Stimulated activated CD8-positive, alpha-beta memory T cell treated with anti-CD3 and anti-CD28 coated beads, Interleukin-12 subunit alpha, Interleukin-12 subunit beta, amount 100 ng/mL, for 24 hours (primary cell): ENCODE data around the gene LTA.
"Not testable (repeated sequence)": the region's sequence is repeated elsewhere in the genome, so short reads cannot be mapped to it uniquely, and the experiment has no call there.

Source experiments
- DNase-seq: peaks from one replicate; pipeline ENCODE4 v3.0.0-alpha.2; 2020; ENCODE audit errors: extremely low read depth

The LTA gene

DNA sequence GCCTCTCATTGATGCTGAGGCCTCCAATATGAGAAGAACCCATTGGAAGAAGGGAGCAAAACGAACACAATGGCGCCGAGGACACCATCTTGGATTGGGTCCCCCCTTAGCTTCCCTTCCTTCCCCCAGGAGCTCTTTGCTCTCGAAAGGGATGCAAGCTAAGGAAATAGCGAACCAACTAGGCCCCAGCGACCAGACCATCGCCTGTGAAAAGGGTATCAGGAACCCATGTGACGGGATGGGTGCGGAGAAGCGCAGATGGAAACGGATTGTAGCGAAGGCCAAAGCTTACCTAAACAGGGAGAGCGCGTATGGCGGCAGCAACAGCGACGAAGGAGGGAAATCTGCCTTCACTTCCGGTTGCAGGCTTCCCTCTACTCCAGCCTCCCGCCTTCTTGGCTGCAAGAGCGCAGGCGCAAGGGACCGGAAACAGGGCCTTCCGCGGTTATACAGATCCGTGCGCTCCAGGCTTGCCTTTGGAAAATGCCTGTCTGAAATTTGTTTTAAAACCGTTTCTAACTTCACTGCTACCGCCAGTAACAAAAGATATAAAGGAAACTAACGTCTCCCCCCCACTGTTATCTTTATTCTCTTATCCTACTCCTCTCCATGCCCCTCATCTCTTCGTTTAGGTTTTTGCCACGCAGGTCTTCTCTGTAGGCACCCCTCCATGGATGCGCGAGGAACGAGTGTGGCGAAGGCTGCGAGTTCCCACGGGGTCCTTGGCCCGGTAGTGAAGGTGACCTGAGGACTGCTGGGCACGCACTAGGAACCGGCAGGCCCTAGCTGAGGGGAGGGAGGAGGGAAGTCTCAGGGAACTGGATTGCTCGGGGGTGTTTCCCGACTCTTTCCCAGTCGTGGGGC lies 30.2 kb upstream of the LTA start, which contains the start of gene DDX39B:
DDX39B (minus strand) TSS at position 346 of the 864 bp plus-strand sequence. CDS start 1,471 bp downstream, outside the sequence.
- DNase-seq = peak; percentile 84

DNA sequence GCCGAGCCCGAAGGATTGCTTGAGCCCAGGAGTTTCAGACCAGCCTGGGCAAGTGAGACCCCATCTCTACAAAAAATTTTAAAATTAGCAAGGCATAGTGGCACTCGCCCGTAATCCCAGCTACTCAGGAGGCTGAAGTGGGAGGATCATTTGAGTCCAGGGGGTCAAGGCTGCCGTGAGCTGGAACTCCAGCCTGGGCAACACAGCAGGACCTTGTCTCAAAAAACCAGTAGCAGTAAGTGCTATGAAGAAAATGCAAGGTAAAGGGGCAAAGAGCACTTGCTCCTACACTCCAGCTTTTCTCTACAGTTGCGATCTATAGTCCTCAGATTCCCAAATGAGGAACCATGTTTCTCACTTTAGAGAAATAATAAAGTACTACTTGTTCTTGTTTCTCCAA lies 28.4 kb upstream of the LTA start:
- no peak for DNase-seq

DNA sequence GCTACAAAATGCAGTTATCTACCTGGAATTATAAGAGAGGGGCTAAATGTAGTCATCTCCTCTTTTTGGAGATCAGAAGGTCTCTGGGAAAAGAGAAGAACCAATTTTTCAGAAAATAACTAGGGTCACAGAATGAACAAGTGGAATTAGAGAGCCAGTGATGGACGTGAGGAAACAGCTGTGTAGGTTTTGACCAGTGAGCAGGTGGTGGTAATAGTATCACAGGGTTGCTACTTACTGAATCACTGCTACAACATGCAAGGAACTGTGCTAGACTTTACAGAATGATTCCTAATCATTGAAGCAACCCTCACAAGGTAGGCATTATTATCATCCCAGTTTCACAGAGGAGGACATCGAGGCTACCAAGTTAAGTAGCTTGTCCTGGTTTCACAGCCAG lies 27.4 kb upstream of the LTA start:
- no peak for DNase-seq

DNA sequence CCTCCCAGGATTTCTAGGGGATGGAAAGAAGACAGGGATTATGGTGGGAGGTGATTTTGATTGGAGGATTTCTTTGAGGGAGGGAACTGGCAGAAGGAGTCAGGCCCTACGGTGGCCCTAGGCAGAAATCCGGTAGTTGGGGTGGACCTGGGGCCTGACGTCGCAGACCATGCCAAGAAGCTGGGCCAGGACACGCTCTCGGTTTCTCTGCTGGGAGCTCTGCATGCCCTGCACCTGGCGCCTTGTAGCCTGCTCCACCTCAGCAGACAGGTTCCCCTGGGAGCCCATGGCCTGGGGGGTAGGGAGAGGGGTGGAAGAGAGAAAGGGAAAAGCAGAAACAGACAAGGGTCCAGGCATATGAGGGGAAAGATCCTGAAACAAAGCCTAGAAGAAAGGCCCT lies 26.8 kb upstream of the LTA start:
- DNase-seq = no peak

DNA sequence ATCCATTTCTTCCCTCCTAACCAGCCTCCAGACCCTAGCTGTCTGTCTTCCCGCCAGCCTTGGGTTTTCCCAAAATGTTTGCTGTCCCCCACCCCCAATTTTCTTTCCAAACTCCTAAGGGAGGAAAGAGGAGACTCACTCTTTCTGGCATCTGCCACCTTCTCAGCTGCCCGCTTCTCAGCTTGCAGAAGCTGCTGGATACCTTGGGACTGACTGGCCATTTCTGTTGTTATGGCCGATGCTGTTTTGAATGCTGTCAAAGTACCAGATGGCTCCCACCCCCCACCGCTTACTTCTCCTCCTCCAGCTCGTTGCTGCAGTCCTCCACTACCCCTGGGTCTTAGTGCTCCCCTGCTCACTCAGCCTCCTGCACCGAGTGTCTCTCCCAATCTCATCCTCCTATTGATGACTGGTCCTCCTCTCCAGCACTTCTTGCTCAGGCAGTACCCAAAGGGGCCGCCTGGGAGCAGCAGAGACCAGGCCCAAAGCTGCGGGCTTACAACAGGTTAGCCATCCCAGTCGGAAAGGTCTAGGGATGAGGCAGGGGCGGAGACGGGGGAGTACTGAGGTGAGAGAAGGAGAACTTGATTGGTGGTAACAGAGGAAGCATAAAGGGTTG lies 25.6 kb upstream of the LTA start, which contains the start of gene ATP6V1G2:
ATP6V1G2 (minus strand) TSS at position 270 of the 619 bp plus-strand sequence; CDS start at position 221, 49 bp downstream.
- peak; percentile 65 for DNase-seq

DNA sequence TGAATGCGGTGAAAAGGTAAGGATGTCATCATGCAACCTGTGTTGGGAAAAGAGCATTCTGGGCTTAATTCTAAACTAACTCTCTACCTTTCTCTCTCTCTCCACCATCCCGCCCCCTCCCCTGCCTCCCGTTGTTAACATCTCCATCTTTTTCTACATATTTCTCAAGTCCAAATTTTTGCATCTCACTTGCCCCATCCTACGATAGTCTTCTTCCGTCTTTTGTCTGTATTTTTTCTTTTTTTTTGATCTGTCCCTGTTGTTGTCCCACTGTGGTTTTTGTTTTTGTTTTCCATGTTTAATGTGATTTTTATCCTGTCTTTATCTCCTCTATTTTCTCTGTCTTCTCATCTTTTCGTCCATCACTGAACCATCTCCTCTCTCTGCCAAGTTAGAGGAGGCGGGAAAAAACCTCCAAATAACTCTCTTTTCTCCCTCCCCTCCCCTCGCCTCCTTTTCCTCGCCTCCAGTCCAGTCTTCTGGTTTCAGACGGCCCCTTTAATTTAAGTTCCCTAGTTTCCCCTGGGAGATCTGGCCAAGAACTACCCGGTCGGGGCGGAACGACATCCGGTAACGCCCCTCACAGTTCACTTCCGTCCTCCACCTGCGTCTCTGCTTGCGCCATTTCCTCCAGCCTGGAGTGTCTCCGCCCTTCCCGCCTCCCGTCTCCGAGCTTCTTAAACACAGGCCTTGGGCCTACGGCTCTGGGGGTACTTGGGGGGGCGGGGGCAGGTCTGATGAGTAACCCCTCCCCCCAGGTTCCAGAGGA lies 24.9 kb upstream of the LTA start, which contains the start of gene NFKBIL1:
NFKBIL1 (plus strand) TSS at position 651 of the 769 bp plus-strand sequence; CDS start at position 738, 87 bp downstream.
- DNase-seq = peak; percentile 81

DNA sequence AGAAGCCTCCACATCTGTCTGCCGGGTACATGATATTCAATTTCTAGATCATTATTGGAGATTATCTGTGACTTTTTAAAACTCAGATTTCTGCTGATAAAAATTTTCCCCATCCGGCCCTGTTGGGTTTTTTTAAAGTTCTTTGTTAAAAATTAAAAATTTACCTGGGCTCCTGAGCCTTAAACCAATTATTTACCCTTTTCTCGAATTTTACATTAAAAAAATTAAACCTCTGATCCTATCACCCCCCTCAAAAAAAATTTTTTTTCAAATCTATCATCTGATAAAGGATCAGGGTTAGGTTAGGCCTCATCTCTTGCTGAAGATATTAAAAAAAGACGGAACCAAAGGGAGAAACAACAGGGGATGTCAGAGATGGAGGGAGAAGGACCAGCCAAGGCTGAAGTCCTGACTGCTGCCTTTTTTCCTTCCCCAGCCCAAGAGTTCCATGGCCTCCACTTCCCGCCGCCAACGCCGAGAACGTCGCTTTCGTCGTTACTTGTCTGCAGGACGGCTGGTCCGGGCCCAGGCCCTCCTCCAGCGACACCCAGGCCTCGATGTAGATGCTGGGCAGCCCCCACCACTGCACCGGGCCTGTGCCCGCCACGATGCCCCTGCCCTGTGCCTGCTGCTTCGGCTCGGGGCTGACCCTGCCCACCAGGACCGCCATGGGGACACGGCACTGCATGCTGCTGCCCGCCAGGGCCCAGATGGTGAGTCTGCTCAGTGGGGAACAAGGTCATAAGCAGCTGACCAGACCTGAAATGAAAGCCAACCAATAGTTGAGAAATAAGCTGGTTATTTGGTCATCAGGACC lies 24.2 kb upstream of the LTA start:
- no peak for DNase-seq

DNA sequence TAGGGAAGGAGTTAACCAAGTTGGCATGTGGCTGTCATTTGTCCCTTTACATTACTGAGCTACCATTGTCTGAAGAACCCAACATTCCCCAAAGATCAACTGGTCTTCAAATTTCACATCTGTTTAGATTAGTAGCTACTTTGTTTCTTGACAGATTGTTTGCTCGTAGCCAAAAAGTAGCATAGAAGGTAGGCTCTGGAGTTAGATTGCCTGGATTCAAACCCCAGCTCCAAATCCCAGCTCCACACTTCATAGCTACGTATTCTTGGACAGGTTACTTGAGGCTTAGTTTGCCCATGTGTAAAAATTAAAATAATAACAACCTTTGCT lies 23.6 kb upstream of the LTA start:
- DNase-seq = no peak

DNA sequence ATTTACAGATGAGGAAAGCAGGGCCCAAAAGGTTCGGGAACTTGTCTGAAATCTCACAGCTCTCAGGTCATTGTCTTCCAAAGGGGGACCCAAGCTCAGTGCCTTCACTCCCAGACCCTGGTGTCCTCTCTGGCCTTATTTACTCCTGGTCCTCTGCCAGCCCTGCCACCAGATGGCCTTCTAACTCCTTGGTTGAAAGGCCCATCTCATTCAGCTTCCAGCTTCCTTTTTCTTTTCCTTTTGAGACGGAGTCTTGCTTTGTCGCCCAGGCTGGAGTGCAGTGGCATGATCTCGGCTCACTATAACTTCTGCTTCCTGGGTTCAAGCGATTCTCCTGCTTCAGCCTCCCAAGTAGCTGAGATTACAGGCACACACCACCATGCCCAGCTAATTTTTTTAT lies 20.7 kb upstream of the LTA start:
- not testable (repeated sequence) for DNase-seq

DNA sequence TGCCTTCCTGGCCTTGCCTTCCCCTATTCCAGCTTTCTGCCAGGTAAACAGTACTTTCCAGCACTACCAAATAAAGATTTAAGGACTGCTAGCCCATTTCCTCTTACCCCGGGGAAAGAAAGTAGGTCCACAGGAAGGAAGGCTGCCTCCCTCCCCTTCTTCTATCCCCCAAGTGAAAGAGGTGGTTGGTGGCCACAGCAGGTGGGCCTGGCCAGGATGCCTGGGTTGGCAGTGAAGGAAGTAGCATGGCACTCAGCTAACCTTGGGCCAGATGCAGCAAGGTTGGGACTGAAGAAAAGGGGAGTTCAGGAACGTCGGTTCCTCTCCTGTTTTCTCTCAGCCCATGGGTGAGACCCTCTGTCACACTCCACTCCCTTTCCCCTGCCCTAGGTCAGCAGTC lies 15.8 kb upstream of the LTA start:
- DNase-seq = no peak

DNA sequence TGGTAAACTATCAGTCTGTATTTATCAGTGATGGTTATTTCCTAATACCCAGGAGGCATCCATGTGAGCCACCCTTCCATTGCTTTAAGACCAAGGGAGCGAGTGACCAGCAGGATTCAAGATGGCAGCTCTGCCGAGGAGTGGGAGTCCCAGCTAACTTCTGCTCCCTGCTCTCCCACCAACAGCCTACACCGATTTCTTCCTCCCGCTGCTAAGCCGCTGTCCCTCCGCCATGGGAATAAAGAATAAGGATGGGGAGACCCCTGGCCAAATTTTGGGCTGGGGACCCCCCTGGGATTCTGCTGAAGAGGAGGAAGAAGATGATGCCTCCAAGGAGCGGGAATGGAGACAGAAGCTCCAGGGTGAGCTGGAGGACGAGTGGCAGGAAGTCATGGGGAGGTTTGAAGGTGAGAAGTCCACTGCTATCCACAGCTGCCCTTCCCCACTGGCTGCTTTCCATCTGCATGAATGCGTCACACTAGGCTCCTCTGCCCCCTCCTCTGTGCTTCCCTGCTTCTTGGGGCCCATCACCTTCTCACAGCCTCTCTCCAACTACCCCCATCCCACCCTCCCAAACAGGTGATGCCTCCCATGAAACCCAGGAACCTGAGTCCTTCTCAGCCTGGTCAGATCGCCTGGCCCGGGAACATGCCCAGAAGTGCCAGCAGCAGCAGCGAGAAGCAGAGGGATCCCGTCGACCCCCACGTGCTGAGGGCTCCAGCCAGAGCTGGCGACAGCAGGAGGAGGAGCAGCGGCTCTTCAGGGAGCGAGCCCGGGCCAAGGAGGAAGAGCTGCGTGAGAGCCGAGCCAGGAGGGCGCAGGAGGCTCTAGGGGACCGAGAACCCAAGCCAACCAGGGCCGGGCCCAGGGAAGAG lies 14.4 kb upstream of the LTA start:
- no peak for DNase-seq

DNA sequence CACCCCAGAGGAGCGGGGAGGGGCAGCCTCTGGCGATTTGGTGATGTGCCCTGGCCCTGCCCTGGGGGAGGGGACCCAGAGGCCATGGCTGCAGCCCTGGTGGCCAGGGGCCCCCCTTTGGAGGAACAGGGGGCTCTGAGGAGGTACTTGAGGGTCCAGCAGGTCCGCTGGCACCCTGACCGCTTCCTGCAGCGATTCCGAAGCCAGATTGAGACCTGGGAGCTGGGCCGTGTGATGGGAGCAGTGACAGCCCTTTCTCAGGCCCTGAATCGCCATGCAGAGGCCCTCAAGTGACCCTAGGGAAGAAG lies 13.8 kb upstream of the LTA start:
- DNase-seq = no peak

DNA sequence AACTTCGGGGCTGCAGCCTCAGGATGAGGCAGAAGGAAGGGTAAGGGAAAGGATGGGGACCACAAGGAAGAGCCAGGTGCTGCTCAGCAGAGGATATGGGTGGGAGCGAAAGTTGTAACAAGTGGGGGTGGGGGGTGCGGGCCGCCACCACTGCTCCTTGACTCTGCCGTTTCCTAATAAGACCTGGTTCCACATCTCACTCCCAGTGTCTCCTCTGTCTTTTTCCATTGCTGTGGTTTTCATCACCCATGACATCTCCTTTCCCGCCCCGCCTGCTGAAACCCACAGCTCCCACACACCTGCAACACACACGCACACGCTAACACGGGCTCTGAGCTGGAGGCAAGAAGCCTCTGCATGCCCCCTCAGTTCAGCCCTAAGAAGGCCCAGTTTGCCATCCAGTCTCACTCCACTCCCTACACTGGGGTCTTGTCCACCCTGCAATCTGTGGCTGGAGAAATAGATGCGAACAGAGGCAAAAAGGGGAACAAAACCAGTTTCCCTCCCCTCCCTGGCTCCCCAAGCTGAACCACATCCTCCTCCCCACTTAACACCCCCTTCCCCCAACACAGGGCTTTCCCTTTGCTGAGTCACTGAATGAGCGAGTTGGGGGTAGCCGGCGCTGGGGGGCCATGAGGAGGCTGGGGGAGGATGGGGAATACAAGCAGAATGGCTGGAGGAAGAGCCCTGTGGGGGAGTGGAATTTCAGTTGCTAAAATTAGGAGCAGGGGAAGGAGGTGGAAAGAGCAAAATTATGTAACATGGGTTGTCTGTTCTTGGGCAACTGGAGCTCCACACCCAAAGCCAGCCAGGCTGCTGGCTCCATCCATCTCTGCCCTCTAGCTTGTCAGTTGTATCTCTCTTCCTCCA lies 13.2 kb upstream of the LTA start:
- no peak for DNase-seq

DNA sequence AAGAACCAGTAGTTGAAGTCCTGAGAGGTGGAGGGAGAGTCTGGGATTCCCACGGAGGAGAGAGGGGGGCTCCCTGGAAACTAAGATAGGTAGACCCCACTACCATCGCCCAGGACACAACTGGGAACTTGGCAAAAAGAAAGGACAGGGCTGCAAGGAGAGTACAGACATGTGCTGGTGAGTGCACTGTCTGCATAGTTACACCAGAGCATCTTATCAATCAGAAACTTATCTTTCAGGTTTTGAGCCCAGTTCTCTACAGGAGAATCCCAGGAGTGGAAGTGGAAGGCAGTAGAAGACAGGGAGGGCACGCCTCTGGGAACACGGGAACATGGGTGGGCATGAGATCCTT lies 12.5 kb upstream of the LTA start:
- no peak for DNase-seq

DNA sequence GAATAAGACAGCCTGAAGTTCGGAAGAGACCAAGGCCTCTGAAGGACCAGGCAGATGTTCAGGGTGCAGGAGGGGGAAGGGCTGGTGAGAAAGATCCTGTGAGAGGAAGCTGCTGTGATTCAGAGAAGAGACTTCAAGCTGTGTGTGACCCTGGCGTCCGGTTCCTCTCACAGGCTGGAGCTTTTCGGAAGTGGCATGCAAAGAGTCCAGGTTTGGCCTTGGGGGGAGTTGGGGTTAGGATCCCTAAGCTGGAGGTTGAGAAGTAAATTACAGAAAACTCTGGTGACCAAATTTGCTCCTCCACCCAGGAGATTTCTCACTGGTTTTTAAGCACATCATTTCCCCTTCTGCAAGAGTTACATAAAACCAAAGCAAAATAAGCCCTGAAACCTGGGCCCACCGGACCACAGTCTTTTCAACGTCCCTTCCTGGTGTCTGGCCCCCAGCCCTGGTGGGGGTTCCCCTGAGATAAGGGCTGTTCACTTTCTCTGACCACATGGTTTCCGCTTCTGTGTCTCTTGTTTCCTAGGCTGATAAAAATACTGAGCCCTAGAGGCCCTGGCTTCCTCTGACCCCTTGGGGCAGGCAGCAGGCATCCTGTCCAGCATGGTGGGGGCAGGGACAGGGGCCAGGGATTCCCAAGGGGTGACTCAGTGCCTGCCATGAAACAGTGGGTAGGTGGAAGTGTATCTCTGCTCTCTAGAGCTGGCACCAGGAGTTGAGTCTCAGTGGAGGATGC lies 12.0 kb upstream of the LTA start:
- no peak for DNase-seq

DNA sequence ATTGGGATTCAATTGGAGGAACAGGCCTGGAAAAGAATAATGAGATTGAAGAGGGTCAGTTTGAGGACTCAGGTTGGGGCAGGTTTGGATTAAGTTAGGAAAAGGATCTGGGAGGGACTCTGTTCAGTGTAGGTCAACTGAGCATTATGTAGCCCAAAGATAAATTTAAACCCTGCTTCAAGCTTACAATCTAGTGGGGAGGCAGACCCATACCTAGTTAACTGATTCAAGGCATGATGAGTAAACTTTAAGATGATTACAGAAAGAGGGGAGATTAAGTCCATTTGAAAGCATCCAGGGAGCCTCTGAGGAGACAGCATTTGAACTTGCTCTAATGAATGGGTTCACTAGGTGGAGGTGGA lies 11.4 kb upstream of the LTA start:
- DNase-seq = no peak

DNA sequence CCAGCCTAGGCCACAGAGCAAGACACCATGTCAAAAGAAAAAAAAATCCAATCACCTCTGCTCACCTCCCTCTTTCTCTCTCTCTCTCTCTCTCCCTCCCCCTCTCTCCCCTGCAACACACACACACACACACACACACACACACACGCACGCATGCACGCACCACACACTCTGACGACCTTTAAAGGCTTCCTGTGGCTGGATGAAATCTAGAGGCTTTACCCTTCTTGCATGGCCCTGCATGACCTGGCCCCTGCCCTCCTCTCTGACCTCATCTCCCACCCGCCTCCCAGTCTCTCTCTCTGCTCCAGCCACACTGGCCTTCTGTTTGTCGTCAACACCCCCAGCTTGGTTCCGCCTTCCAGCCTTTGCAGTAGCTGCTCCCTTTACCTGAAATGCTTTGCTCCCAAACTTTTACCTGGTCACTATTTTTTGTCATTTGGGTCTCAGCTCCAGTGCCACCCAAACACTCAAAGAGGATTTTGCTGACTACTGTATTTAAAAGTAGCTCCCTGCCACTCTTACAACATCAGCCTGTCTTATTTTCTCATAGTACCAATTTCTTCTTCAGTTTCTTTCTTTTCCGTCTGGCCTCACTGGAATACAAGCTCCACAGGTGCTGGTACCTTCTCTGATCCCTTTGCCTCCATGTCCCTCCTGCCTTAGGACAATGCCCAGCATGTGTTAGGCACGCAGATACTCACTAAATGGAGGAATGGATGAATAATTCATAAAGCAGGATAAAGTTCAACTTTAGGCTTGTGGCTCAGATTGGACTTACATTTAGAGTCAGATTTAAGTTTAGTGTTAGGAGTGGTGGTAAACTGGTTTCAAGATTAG lies 4.3 kb upstream of the LTA start:
- DNase-seq = no peak

DNA sequence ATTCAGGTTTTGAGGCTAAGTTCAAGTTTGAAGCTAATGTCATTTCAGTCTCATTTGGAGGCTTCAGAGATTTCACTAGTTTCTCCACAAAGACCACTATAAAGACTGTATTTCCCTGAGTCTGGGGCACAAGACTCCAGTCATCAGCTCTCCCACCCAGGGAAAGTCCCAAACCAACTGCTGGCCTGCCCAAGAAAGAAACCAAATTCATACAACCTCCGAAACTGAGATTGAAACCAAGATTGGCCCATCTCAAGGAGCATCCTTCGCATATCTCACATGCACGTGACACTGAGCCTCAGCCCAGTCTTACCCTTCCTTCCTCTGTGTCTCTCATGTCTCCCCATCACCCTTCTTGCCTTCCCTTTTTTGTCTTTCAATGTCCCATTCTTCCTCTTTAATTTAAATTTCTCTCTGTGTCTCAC lies 3.5 kb upstream of the LTA start:
- peak; percentile 42 for DNase-seq
